Stimulated activated effector memory CD8-positive, alpha-beta T cell treated with anti-CD3 and anti-CD28 coated beads, Interleukin-12 subunit alpha, Interleukin-12 subunit beta, amount 100 ng/mL, for 72 hours (primary cell): Measurements from ENCODE around the gene PPP1R3E.

ENCODE experiments used
- ATAC-seq: fragments of 150-1000 bp; cut with Tn5 transposase; 2 replicates; pipeline ENCODE4 v1.10.0; 2021
- DNase-seq, 2 donors: peaks; one replicate each; pipeline ENCODE4 v3.0.0; 2021 to 2022; ENCODE audit warnings: low spot score in 2 of 2
- H3K27ac Mint-ChIP-seq: one replicate; pipeline ENCODE4 v1.8.0; 2022; ENCODE audit warnings: mild to moderate bottlenecking, mixed read lengths
- H3K36me3 Mint-ChIP-seq: one replicate; pipeline ENCODE4 v1.8.0; 2022; ENCODE audit warnings: mild to moderate bottlenecking, mixed read lengths
- H3K4me1 Mint-ChIP-seq: one replicate; pipeline ENCODE4 v1.8.0; 2022; ENCODE audit warnings: mixed read lengths
- H3K4me3 Mint-ChIP-seq: one replicate; pipeline ENCODE4 v1.8.0; 2022; ENCODE audit warnings: mild to moderate bottlenecking, mixed read lengths
- H3K9me3 Mint-ChIP-seq: one replicate; pipeline ENCODE4 v1.8.0; 2022; ENCODE audit warnings: mixed read lengths

The PPP1R3E gene, protein sequence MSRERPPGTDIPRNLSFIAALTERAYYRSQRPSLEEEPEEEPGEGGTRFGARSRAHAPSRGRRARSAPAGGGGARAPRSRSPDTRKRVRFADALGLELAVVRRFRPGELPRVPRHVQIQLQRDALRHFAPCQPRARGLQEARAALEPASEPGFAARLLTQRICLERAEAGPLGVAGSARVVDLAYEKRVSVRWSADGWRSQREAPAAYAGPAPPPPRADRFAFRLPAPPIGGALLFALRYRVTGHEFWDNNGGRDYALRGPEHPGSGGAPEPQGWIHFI

DNA sequence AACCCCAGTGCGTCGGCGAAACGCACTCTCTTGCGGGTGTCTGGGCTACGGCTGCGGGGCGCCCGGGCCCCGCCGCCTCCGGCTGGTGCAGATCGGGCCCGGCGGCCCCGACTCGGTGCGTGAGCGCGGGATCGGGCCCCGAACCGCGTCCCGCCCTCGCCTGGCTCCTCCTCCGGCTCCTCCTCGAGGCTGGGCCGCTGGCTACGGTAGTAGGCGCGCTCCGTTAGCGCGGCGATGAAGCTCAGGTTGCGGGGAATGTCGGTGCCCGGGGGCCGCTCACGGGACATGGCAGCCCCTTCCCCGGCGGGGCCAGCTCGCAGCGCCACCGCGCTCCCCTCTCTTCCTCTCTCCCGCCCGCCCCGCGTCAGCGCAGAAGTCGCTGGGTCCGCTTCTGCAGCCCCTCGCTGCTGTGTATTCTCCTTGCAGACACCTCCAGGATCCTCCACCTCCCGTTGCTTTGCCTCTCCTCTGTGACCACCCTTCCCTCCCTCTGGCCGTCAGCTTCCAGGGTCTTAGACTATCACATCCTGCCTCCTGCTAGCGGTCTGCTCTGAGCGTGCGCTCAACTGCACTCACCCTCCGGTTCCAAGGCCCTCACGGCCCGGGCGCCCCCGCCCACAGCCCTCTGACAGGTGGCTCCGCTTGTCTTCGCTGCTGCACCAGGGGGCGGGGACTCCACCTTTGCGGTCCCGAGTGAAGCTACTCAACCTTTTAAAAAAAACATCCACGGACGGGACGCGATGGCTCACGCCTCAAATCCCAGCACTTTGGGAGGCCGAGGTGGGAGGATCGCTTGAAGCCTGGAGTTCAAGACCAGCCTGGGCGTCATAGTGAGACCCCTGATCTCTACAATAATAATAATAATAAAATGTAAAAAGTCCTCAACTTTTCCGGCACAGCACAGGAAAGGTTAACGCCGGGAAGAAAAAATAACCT lies at the start of gene PPP1R3E:
Gene PPP1R3E, minus strand, starts transcription at position 570 of the 936 bp plus-strand sequence. Its CDS starts 283 bp downstream, at position 287.
- Mint-ChIP-seq H3K9me3 (no peaks in the 10 kb centered on the region), H3K27ac (peak within 1 kb of the TSS; percentile 97), H3K4me3 (peak within 1 kb of the TSS; percentile 97), H3K4me1 (peaks cover 39% of the 10 kb centered on the region), H3K36me3 (peaks cover 46% of the 10 kb centered on the region)
- ATAC-seq = peak; percentile 54
- DNase-seq = peak; percentile 60 to 89

DNA sequence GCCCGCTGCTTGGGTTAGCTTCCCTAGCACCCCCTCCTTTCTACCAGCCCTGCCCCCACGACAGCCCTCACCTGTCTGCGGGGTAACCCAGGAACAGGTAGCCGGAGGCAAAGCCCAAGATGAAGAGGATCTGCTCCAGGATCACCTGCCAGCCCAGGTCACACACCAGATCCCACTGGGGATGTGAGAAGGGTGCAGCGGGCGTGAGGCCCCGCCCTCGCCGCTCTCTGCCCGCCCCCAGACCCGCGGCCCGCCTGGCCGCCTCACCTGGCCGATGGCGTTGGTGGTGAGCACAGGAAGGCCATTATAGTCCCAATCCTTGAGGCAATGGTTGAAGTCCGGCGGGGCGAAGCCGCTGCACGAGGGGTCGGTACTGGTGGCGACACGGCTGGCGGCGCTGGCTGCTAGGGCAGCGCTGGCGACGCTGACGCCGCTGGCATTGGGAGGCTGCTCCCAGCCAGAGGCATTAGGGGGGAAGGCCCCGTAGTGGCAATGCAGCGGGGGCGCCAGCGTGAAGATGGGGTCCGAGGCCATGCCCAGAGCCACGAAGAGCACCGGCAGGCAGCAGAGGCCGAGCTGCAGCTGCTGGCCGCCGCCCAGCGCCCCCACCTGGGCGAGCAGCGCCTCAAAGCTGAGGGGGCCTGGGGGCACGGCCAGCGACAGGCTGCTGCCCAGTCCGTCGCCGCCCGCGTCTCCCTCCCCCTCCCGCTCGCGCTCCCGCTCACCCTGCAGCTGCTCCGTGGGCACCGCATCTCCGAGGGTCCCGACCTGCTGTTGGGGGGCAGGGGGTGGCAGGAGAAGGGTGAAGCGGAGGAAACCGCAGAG lies 49.2 kb upstream of the PPP1R3E start:
- ATAC-seq (peak; percentile 3), DNase-seq (no peak)
- Mint-ChIP-seq H3K4me3 (peak overlapping the region; percentile 58), H3K9me3 (no peaks in the 10 kb centered on the region), H3K4me1 (peaks cover 18% of the 10 kb centered on the region), H3K36me3 (no peaks in the 10 kb centered on the region), H3K27ac (no peak overlapping the region)

DNA sequence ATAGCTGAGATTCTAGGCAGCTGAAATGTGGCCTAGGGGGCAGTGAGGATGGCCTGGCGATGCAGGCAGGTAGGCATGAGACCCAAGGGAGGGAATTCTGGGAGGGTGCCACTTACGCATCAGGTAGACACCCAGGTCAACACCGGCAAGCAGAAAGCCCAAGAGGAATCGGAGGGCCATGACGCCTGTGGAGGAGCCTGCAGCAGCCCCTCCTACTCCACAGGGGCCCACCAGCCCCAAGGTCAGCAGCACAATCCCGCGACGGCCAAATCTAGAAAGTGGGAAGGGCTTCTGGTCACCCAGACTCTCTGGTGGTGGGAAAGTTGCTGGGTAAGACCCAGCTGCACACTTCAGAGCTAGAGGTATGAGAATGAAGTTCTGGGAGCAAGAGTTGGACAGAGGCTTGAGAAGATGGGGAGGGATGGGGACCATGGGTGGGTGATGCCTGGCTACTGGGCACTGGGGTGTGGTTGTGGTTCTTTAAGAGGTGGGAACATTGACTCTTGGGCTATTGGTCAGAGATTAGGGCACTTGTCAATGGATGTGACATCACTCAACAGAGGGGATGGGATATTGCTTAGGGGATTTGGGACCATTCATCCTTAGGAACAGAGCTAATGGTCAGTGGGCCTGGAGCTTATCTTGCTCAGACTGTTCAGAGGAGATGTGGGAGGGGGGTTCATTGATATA lies 46.6 kb upstream of the PPP1R3E start:
- no peak for DNase-seq
- Mint-ChIP-seq H3K9me3 (no peaks in the 10 kb centered on the region), H3K36me3 (no peaks in the 10 kb centered on the region), H3K4me3 (no peak overlapping the region), H3K27ac (no peak overlapping the region), H3K4me1 (peaks cover 18% of the 10 kb centered on the region)
- ATAC-seq = no peak

DNA sequence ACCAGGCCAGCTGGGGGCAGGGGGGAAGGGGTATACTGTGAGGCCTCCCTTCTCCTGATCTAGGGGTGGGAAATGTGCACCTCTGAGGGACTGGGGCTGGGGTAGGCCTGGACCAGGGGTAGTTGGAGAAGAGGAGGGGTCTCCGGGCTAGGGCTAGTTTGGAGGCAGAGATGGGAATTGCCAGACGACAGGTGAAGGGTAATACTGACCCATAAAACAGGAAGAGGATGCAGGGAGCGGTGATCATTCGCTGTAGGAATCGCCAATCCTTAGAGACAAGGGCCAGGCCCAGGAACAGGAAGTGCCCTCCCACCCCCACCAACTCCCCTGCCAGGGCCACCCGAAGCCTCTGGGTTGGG lies 45.6 kb upstream of the PPP1R3E start:
- Mint-ChIP-seq H3K9me3 (no peaks in the 10 kb centered on the region), H3K4me3 (no peak overlapping the region), H3K27ac (no peak overlapping the region), H3K36me3 (no peaks in the 10 kb centered on the region), H3K4me1 (peaks cover 17% of the 10 kb centered on the region)
- ATAC-seq (no peak), DNase-seq (no peak)

DNA sequence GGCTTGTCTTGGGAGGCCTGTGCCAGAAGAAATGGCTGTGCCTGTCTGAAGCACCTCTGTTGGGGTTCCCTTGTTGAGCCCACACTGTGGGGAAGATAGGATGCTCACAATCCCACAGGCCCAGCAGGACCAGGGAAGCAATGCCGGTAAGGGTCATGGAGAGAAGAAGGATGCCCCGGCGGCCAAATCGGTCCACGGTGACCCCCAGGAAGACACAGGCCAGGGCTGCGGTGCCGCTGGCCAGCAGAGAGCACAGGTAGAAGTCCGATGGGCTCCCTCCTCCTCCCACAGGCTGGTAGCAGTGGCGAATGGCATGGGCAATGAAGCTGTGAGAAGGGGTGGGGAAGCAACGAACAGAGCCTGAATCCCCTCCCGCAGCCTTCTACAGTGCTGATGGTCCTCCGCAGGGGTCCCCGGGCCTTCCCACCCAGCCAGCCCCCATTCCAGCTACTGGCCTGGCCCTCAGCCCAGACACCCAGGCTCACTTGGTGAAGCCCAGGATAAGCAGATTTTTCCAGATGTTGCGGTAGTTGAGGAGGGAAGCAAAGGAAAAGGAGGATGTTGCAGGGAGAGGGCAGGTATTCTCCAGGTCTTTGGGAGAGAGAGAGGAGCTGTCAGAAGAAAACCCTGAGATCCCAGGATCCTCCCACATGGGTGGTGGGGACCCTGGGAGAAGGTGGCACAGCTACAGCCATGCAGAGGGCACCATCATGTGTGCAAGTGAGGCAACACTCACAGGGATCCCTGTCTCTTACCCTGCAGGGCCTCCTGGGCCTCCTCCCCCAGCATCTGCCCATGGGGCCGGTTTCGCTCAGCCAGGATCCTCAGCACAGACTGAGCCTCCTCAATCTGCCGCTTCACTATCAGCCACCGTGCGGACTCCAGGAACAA lies 45.0 kb upstream of the PPP1R3E start:
- DNase-seq (no peak), ATAC-seq (no peak)
- no peaks in the 10 kb centered on the region for H3K9me3 Mint-ChIP-seq
- no peak overlapping the region for H3K4me3 Mint-ChIP-seq
- no peaks in the 10 kb centered on the region for H3K36me3 Mint-ChIP-seq
- peaks cover 11% of the 10 kb centered on the region for H3K4me1 Mint-ChIP-seq
- no peak overlapping the region for H3K27ac Mint-ChIP-seq

DNA sequence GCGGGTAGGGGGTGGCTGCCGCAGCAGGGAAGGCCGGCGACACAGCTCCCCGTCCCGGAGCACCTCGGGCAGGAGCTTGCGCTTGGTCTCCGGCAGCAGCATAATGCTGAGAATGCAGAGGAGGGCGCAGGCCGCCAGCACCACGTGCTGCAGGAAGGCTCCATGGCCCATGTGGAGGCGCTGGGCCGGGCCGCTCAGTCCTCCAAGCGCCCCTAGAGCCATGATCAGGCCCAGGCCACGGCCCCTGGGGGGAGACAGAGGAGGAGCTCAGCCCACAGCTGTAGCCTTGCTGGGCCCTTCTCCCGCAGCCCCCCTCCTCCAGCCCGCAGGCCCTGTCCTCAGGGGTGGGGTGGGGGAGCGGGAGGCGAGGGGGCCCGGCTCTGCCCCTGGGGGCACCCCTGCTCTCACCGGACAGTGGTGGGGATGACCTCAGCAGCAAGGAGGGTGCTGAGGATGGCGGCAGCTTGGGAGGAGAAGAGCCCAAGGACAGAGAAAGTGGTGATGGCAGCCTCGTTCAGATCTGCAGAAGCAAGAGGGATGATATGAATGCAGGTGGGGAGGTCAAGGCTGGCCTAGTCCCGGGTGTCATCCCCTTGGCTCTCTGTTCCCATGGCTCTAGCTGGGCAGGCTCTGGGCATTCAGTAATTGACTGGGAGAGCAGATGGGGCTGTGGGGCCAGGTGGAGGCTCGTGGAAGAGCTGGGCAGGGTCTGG lies 44.2 kb upstream of the PPP1R3E start:
- DNase-seq = no peak
- peak; percentile 5 for ATAC-seq
- Mint-ChIP-seq H3K4me1 (peaks cover 11% of the 10 kb centered on the region), H3K36me3 (no peaks in the 10 kb centered on the region), H3K27ac (no peak overlapping the region), H3K9me3 (no peaks in the 10 kb centered on the region), H3K4me3 (no peak overlapping the region)

DNA sequence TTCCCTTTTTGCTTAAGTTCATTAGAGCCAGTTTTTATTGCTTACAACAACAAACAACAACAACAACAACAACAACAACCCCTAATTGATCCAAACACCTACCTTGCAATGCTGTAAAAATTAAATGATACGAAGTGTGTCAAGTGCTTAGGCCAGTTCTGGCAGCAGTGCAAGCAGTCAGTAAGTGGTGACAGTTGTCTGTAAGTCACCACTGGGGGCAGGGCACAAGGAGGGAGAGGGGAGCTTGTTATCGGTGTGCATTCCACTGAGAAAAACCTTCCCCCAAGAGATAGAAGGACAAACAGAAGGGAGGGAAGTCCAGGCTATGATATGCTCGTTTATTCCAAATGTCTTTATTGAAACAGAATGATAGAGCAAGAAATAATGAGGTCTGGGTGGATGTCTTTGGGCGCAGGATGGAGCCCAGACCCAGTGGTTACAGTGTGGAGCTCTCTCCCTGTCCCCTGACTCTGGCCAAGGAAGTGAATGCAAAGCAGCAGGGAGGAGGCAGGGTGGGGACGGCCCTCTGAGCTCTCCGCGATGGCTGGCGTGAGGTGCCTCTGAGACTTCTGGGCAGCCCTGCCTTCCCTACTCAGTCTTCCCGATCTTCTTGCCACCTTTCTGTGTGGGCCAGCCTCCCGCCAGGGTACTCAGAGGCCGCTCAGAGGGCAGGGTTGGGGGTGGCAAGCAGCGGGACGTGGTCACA lies 43.5 kb upstream of the PPP1R3E start:
- ATAC-seq = no peak
- DNase-seq = no peak
- Mint-ChIP-seq H3K4me3 (no peak overlapping the region), H3K36me3 (no peaks in the 10 kb centered on the region), H3K4me1 (peaks cover 8% of the 10 kb centered on the region), H3K27ac (no peak overlapping the region), H3K9me3 (no peaks in the 10 kb centered on the region)

DNA sequence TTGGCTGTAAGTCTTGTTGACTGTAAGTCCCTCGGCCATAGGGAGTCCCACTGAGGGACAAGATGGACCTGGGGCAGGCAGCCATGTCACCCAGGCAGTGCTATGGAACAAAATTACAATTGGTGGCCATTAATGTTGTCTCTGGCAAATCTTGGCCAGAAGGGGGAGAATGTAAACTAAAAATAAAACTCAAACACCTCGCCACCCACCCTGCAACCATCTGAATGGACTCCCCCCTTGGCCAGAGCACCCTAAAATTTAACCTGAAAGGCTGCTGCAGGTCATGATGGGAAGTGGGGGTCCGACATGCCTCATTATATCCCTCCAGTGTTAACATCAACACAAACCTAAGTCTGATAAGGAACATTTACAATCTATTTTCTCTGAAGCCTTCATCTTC lies 41.8 kb upstream of the PPP1R3E start:
- ATAC-seq = no peak
- no peak for DNase-seq
- Mint-ChIP-seq H3K9me3 (no peaks in the 10 kb centered on the region), H3K4me1 (no peaks in the 10 kb centered on the region), H3K36me3 (no peaks in the 10 kb centered on the region), H3K4me3 (no peak overlapping the region), H3K27ac (no peak overlapping the region)

DNA sequence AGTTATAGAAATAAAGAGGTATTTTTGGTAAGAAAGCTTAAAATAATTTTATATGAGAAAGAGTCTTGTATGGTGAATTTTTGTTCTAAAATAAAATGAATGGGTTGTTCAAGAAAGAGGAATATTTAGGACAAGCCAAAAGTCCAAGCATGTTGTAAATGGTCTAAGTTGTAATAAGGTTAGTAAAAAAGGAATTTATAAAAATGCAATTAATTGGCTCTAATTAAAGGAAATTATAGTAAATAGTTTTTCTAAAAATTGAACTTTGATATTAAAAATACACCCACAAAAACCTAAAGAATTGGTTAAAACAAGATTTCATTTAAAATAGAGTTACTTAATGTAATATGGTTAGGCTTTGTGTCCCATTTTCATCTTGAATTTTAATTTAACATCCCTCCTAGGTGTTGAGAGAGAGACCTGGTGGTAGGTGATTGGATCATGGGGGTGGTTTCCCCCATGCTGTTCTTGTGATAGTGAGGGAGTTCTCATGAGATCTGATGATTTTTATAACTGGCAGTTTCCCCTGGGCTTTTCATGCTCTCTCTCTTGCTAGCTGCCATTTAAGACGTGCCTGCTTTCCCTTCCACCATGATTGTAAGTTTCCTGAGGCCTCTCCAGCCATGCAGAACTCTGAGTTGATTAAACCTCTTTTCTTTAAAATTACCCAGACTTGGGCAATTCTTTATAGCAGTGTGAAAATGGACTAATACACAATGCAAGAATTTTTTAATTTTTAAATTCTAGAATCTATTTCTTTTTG lies 37.0 kb upstream of the PPP1R3E start:
- Mint-ChIP-seq H3K27ac (no peak overlapping the region), H3K36me3 (no peaks in the 10 kb centered on the region), H3K4me1 (no peaks in the 10 kb centered on the region), H3K9me3 (no peaks in the 10 kb centered on the region), H3K4me3 (no peak overlapping the region)
- DNase-seq = no peak
- ATAC-seq = no peak

DNA sequence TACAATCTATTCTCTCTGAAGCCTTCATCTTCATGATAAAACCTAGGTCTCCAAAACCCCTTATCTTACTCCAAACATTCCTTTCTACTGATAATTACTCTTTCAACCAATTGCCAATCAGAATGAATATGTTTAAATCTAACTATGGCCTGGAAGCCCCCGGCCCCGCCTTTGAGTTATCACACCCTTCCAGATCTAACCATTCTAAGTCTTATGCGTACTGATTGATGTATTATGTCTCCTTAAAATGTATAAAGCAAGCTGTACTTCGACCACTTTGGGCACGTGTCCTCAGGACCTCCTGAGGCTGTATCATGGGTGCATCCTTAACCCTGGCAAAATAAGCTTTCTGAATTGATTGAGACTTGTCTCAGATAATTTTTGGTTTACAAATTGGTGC lies 33.0 kb upstream of the PPP1R3E start:
- Mint-ChIP-seq H3K4me1 (no peaks in the 10 kb centered on the region), H3K27ac (no peak overlapping the region), H3K4me3 (no peak overlapping the region), H3K9me3 (no peaks in the 10 kb centered on the region), H3K36me3 (no peaks in the 10 kb centered on the region)
- ATAC-seq = no peak
- no peak for DNase-seq

DNA sequence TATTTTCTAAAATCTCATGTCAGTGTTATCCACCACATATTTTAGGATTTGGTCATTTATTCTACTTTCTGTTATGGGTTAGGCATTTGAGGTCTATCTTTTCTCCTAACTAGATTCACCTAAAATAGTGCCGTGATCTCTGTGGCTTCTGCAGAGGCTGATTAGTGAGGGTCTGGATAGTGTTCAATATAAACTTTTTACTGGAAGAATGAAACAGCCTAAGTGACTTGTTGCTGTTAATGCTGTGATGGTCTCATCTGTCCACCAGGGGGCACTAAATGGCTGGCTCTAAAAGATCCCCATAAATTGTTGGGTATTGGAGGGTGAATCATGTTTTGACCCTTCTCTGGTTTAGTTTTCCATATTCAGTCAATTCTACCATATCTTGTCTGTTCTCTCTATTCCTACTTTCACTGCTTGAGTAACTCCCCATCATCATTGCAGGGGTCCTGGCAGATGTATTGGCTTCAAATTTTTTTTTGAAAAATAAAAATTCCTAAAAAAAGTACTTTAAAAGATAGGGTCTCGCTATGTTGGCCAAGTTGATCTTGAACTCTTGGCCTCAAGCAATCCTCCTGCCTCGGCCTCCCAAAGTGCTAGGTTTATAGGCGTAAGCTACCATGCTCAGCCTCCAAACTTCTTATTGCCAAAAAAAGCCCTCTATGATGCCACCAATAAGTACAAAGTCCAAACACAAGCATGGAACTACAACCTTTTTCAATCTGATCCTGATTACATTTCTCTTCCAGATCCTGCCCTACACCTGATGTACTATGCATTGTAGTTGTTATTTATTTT lies 25.5 kb upstream of the PPP1R3E start:
- peak; percentile 79 for ATAC-seq
- no peak overlapping the region for H3K27ac Mint-ChIP-seq
- H3K9me3 Mint-ChIP-seq = no peaks in the 10 kb centered on the region
- peak; percentile 37 to 77 for DNase-seq
- H3K4me1 Mint-ChIP-seq = peaks cover 6% of the 10 kb centered on the region
- peaks cover 41% of the 10 kb centered on the region for H3K36me3 Mint-ChIP-seq
- no peak overlapping the region for H3K4me3 Mint-ChIP-seq
